ENCODE results near the gene ZBP1. TPM values are rescaled to one million over a fixed set of nuclear protein-coding genes. Genes with fewer than 3 reads are reported as not detected.

Gene ZBP1
- total RNA-seq, 1 donor from 2014 or later, result not detected

- DNase-seq (ENCODE audit: low read depth), result no peak
- TF ChIP-seq, protein P1, sequence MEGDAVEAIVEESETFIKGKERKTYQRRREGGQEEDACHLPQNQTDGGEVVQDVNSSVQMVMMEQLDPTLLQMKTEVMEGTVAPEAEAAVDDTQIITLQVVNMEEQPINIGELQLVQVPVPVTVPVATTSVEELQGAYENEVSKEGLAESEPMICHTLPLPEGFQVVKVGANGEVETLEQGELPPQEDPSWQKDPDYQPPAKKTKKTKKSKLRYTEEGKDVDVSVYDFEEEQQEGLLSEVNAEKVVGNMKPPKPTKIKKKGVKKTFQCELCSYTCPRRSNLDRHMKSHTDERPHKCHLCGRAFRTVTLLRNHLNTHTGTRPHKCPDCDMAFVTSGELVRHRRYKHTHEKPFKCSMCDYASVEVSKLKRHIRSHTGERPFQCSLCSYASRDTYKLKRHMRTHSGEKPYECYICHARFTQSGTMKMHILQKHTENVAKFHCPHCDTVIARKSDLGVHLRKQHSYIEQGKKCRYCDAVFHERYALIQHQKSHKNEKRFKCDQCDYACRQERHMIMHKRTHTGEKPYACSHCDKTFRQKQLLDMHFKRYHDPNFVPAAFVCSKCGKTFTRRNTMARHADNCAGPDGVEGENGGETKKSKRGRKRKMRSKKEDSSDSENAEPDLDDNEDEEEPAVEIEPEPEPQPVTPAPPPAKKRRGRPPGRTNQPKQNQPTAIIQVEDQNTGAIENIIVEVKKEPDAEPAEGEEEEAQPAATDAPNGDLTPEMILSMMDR (conservative IDR thresholded peaks at IDR 0.05; ENCODE audit: low read depth, low read length), result no peak
- no peak overlapping the region for H3K4me3 ChIP-seq (ENCODE audit: low read depth, low read length)
Observed at GRCh38 chr20:57657535-57658446, 37.6 kb upstream of the ZBP1 start.

- TF ChIP-seq, protein P1 (conservative IDR thresholded peaks at IDR 0.05; ENCODE audit: low read depth, low read length), result no peak
- no peak for DNase-seq (ENCODE audit: low read depth)
- no peak overlapping the region for H3K4me3 ChIP-seq (ENCODE audit: low read depth, low read length)
Observed at GRCh38 chr20:57656821-57657534, 36.8 kb upstream of the ZBP1 start.

DNA sequence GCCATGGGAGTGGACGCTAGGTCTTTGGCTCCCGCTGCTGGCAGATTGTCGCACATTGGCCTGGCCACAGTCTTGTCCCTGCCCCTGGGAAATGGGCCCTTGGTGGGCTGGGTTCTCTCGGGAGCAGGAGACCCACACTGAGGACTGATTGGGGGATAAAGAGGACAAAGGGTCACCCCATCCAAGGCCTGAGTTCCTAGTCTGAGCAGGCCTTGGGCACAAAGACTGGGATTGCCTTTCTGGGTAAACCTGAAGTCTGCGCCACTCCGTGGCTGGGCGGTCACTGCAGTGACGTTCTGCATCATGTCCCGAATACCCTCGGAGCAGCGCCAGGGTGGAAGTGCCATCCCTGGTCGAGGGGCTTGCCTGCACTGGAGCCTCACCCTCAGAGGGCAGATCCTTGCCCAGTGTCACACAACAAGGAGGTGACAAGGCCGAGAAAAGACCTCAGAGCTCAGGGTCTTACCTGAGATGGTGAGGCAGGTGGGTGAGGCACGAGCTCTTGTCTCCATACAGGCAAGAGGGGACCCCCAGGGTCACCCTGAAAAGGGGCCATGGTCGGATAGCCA, 36.1 kb upstream of the ZBP1 start:
- TF ChIP-seq, protein P1 (conservative IDR thresholded peaks at IDR 0.05; ENCODE audit: low read depth, low read length), result no peak
- no peak for DNase-seq (ENCODE audit: low read depth)
- no peak overlapping the region for H3K4me3 ChIP-seq (ENCODE audit: low read depth, low read length)

GRCh38 chr20:57655809-57656155, 35.6 kb upstream of the ZBP1 start:
- DNase-seq (ENCODE audit: low read depth), result no peak
- H3K4me3 ChIP-seq (ENCODE audit: low read depth, low read length), result no peak overlapping the region
- TF ChIP-seq, protein P1 (conservative IDR thresholded peaks at IDR 0.05; ENCODE audit: low read depth, low read length), result no peak

DNA sequence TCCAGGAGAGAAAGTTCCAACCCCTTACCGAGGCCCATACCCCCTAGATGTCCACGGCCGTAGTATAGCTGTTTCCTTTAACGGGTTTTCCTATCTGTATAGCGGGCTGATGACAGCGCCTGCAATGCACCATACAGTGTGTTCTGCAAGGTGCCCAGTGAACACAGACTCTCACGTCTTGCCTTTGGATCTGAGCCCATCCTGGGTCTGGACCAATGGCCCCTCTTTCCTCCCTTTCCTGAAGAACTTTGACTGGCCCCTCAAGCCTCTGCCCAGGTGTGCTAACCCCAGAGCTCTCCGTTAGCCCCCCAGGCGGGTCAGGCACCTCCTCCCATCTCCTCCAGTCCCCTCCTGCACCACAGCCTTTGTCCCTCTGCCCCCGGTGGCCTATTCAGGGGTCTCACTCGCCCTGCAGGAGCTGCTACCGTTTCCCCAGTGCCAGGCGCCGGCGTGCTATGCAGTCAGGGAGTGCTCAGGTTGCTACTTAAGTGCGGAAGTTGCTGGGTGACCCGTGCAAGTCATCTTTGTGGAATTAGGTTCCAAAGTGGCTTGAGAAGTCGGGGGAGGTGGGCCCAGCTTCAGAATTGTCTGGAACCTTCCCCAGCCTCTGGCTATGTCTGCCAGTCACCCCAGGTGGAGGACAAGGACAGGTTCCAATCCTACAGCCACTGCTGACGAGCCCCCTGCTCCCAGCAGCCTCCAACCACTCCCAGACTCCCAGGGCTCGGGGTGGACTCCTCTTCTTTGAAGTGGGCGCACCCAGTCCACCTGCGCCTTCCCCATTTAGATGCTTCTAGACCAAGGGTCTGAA, 35.0 kb upstream of the ZBP1 start:
- H3K4me3 ChIP-seq (ENCODE audit: low read depth, low read length), result no peak overlapping the region
- DNase-seq (ENCODE audit: low read depth), result no peak
- TF ChIP-seq, protein P1 (conservative IDR thresholded peaks at IDR 0.05; ENCODE audit: low read depth, low read length), result no peak

DNA sequence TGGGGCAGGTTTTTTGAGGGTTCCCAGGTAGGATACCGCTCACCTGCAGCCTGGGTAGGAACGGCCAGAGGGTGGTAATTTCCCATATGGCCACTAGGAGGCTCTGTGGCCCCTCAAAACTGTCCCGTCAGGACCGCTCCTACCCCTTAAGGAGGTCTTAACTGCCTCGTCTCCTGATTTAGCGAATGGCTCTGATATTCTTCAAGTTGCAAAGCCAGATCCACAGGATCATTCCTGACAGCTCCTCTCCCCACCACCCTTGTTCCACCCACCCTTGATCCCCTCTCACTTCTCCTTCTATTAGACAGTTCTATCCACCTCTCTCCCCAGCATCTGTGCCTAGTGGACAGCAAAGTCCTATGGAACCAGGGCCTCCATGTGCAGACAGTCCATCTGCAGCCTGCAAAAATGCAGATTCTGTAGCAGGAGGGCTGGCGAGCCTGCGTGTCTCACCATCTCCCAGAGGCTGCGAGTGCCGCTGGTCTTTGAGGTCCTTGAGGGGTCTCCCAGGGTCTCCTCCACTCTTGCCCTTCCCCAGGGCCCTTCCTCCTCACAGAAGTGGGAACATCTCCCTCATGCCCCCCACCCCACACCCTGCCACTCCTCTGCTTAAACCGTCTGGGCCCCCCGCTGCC, 34.3 kb upstream of the ZBP1 start:
- no peak overlapping the region for H3K4me3 ChIP-seq (ENCODE audit: low read depth, low read length)
- DNase-seq (ENCODE audit: low read depth), result peak; percentile 9
- TF ChIP-seq, protein P1 (conservative IDR thresholded peaks at IDR 0.05; ENCODE audit: low read depth, low read length), result peak; percentile 90

Data from epithelial cell of proximal tubule (primary cell).